Measurements from ENCODE around the gene IGSF22. TPM values are rescaled to one million over a fixed set of nuclear protein-coding genes. Genes with fewer than 3 reads are reported as not detected.

The IGSF22 gene
- total RNA-seq, 5 donors from 2014 or later (not counting 1 experiment from before 2014, with no cell fraction given) = 2.1 to 3.7 (median 2.8) TPM

DNA sequence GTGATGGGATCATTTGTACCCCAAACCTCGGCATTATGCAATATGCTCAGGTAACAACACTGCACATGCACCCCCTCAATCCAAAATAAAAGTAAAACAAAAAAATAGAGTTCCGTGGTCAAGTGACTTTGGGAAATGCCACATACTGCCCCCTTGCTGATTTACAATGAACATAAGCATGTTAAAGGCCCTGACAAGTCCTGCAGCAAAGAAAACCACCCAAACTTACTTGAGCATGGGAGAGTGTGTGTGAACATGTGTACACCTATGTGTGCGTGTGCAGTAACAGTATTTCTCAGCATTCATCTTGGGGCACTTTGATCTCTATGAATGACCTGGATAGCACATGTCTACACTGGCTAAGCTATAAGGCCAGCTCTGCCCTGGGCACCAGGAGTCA is 15.8 kb upstream of the IGSF22 start:
- peaks cover 0 to 14% of the 10 kb centered on the region in 2 experiments for H3K27me3 ChIP-seq (replicated peaks in 1 of 2; ENCODE audit: control insufficient read depth in 2 of 2, extremely low read depth in 1 of 2, insufficient read depth in 2 of 2, low read length in 1 of 2)
- no peak overlapping the region for H3K4me3 ChIP-seq (ENCODE audit: control insufficient read depth in 1 of 2, extremely low read depth in 1 of 2, low read length in 1 of 2)
- no peak for DNase-seq
- H3K4me1 ChIP-seq (ENCODE audit: control insufficient read depth in 1 of 2, extremely low read depth in 1 of 2, insufficient read depth in 2 of 2, low read length in 2 of 2) = no peaks in the 10 kb centered on the region
- CTCF ChIA-PET = no interaction called here
- Mint-ChIP-seq H3K27me3 (peaks cover 0 to 2% of the 10 kb centered on the region in 2 donors), H3K4me3 (no peak overlapping the region), H3K4me1 (no peaks in the 10 kb centered on the region), H3K9me3 (no peaks in the 10 kb centered on the region), H3K36me3 (no peaks in the 10 kb centered on the region), H3K27ac (no peak overlapping the region)
- no peaks in the 10 kb centered on the region for H3K9me3 ChIP-seq
- H3K36me3 ChIP-seq (ENCODE audit: control insufficient read depth in 2 of 2, extremely low read depth in 1 of 2, insufficient read depth in 1 of 2, low read length in 1 of 2) = no peaks in the 10 kb centered on the region
- ATAC-seq (replicated peaks in 1 of 4) = no peak
- H3K27ac ChIP-seq (ENCODE audit: low read length) = no peak overlapping the region
- POLR2A ChIA-PET = no interaction called here
- 71% methylated on average over 1 of the region's 3 CpGs for WGBS (ENCODE audit: insufficient coverage)

DNA sequence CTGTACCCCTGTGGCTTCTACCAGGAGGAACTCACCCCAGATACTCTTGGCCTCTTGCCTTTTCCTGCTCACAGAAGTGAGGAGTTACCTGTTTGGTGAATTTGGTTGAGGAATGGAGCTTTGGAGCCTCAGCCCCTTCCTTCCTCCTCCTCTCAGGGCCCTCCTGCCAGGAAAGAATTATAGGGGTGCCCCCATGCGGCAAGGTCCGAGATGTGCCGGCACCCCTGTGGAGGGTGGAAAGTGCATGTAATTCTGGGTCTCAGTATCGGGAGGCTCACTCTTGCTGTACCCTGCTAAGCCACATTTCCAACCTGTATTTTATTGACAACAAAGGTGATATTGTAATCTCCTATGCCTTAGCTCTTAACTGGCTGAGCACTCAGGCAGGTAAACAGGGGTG is 13.7 kb upstream of the IGSF22 start:
- no peaks in the 10 kb centered on the region for H3K4me1 ChIP-seq (ENCODE audit: control insufficient read depth in 1 of 2, extremely low read depth in 1 of 2, insufficient read depth in 2 of 2, low read length in 2 of 2)
- no peak overlapping the region for H3K27ac ChIP-seq (ENCODE audit: low read length)
- Mint-ChIP-seq H3K4me1 (no peaks in the 10 kb centered on the region), H3K27ac (no peak overlapping the region), H3K36me3 (no peaks in the 10 kb centered on the region), H3K9me3 (no peaks in the 10 kb centered on the region), H3K27me3 (peaks cover 3 to 5% of the 10 kb centered on the region in 2 donors), H3K4me3 (no peak overlapping the region)
- no peaks in the 10 kb centered on the region for H3K36me3 ChIP-seq (ENCODE audit: control insufficient read depth in 2 of 2, extremely low read depth in 1 of 2, insufficient read depth in 1 of 2, low read length in 1 of 2)
- H3K4me3 ChIP-seq (ENCODE audit: control insufficient read depth in 1 of 2, extremely low read depth in 1 of 2, low read length in 1 of 2) = no peak overlapping the region
- WGBS (ENCODE audit: insufficient coverage) = no CpG with 5 or more reads among the region's 4 CpGs
- ATAC-seq (replicated peaks in 1 of 4) = no peak
- ChIA-PET POLR2A (no interaction called here), CTCF (interaction anchor here in 1 of 2 donors (0.6 to 1.6 kb wide), 3 partner anchors 9 to 23 kb away, joined by 3 to 4 read pairs (median 3); no protein-coding TSS in a partner anchor)
- peaks cover 0 to 22% of the 10 kb centered on the region in 2 experiments for H3K27me3 ChIP-seq (replicated peaks in 1 of 2; ENCODE audit: control insufficient read depth in 2 of 2, extremely low read depth in 1 of 2, insufficient read depth in 2 of 2, low read length in 1 of 2)
- H3K9me3 ChIP-seq = no peaks in the 10 kb centered on the region
- no peak for DNase-seq

DNA sequence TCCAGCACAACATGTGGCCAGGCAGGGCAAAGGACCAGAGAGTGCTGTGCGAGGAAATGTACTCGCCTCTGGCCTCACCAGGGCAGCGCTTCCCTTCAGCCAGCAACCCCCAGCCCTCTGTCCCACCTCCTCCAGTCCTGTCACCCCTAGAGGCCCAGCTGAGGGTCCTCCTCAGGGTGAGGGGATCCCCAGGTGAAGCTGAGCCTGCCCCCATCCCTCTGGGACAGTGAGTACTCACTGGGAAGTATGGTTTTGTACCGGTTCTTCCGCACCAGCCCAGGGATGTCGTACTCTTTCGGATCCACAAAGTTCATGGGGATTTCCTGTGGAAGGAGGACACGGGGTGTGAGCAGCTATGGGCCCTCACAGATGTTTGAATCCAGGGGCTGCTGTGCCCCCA is 11.7 kb upstream of the IGSF22 start:
- Histone ChIP-seq H3K27me3 (replicated peaks in 1 of 2; ENCODE audit: control insufficient read depth in 2 of 2, extremely low read depth in 1 of 2, insufficient read depth in 2 of 2, low read length in 1 of 2) (peaks cover 0 to 21% of the 10 kb centered on the region in 2 experiments), H3K4me3 (ENCODE audit: control insufficient read depth in 1 of 2, extremely low read depth in 1 of 2, low read length in 1 of 2) (no peak overlapping the region), H3K27ac (ENCODE audit: low read length) (no peak overlapping the region), H3K36me3 (ENCODE audit: control insufficient read depth in 2 of 2, extremely low read depth in 1 of 2, insufficient read depth in 1 of 2, low read length in 1 of 2) (no peaks in the 10 kb centered on the region), H3K4me1 (ENCODE audit: control insufficient read depth in 1 of 2, extremely low read depth in 1 of 2, insufficient read depth in 2 of 2, low read length in 2 of 2) (no peaks in the 10 kb centered on the region), H3K9me3 (no peaks in the 10 kb centered on the region)
- 95% methylated on average over 4 of the region's 8 CpGs for WGBS (ENCODE audit: insufficient coverage)
- POLR2A ChIA-PET = no interaction called here
- no peaks in the 10 kb centered on the region for H3K9me3 Mint-ChIP-seq
- CTCF ChIA-PET = no interaction called here
- DNase-seq (no peak), ATAC-seq (replicated peaks in 1 of 4) (no peak)
- H3K4me3 Mint-ChIP-seq = no peak overlapping the region
- H3K4me1 Mint-ChIP-seq = no peaks in the 10 kb centered on the region
- no peak overlapping the region for H3K27ac Mint-ChIP-seq
- H3K27me3 Mint-ChIP-seq = peaks cover 3 to 5% of the 10 kb centered on the region in 2 donors
- H3K36me3 Mint-ChIP-seq = no peaks in the 10 kb centered on the region

DNA sequence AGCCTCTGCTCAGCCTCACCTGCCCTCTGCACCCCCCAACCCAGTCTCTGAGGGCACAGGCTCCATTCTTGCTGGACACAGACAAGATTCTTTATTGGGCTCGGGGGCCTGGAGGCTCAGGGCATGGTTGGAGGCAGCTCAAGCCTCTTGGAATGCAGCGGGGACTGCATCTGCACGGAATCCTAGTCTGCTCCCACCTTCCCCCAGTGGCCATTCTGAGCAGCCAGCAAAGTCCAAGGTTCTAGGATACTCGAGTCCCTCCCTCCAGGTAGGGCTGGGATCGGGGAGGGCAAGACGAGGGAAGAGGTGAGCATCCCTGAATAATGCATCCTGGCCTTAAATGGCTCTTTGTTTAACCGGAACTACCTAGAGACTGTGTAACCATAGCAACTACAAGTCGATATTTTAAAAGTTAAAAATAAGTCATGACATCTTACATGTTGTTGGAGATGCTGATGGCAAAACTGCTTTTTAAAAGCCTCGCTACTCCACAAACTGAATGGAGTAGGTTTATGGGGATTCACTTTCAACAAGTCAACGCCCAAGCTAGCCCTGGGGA is 10.7 kb upstream of the IGSF22 start:
- ChIA-PET POLR2A (no interaction called here), CTCF (no interaction called here)
- Histone ChIP-seq H3K4me3 (ENCODE audit: control insufficient read depth in 1 of 2, extremely low read depth in 1 of 2, low read length in 1 of 2) (no peak overlapping the region), H3K27ac (ENCODE audit: low read length) (no peak overlapping the region), H3K36me3 (ENCODE audit: control insufficient read depth in 2 of 2, extremely low read depth in 1 of 2, insufficient read depth in 1 of 2, low read length in 1 of 2) (no peaks in the 10 kb centered on the region), H3K9me3 (no peaks in the 10 kb centered on the region), H3K4me1 (ENCODE audit: control insufficient read depth in 1 of 2, extremely low read depth in 1 of 2, insufficient read depth in 2 of 2, low read length in 2 of 2) (peaks cover 0 to 4% of the 10 kb centered on the region in 2 experiments), H3K27me3 (replicated peaks in 1 of 2; ENCODE audit: control insufficient read depth in 2 of 2, extremely low read depth in 1 of 2, insufficient read depth in 2 of 2, low read length in 1 of 2) (peaks cover 0 to 16% of the 10 kb centered on the region in 2 experiments)
- DNase-seq (no peak), ATAC-seq (replicated peaks in 1 of 4) (no peak)
- Mint-ChIP-seq H3K36me3 (no peaks in the 10 kb centered on the region), H3K9me3 (no peaks in the 10 kb centered on the region), H3K27ac (no peak overlapping the region), H3K27me3 (peaks cover 3 to 5% of the 10 kb centered on the region in 2 donors), H3K4me1 (peaks cover 0 to 5% (median 3%) of the 10 kb centered on the region in 3 donors), H3K4me3 (no peak overlapping the region)
- 72% methylated on average over 7 of the region's 10 CpGs for WGBS (ENCODE audit: insufficient coverage)

DNA sequence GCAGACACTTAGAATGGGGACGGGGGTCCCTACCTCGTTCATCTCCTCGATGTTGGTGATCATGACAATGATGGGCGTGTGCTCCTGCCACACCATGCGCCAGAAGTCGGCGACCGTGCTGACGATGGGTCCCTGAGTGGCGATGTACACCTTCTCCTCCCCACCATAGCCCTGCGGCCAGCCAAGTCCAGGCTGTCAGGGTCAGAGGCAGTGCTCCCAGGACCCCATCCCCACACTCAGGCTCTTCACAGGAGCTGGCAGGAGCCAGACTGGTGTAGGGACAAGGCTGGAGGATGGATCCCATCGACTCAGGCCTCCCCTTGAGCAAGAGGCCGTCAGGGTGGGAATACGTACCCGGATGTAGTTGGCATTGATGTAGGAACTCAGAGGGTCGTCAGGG is 7.2 kb upstream of the IGSF22 start:
- H3K4me1 Mint-ChIP-seq = peaks cover 0 to 8% (median 3%) of the 10 kb centered on the region in 3 donors
- Histone ChIP-seq H3K4me3 (ENCODE audit: control insufficient read depth in 1 of 2, extremely low read depth in 1 of 2, low read length in 1 of 2) (no peak overlapping the region), H3K36me3 (ENCODE audit: control insufficient read depth in 2 of 2, extremely low read depth in 1 of 2, insufficient read depth in 1 of 2, low read length in 1 of 2) (no peaks in the 10 kb centered on the region), H3K27me3 (replicated peaks in 1 of 2; ENCODE audit: control insufficient read depth in 2 of 2, extremely low read depth in 1 of 2, insufficient read depth in 2 of 2, low read length in 1 of 2) (peaks cover 0 to 13% of the 10 kb centered on the region in 2 experiments), H3K4me1 (ENCODE audit: control insufficient read depth in 1 of 2, extremely low read depth in 1 of 2, insufficient read depth in 2 of 2, low read length in 2 of 2) (peaks cover 0 to 5% of the 10 kb centered on the region in 2 experiments), H3K9me3 (no peaks in the 10 kb centered on the region), H3K27ac (ENCODE audit: low read length) (no peak overlapping the region)
- H3K27me3 Mint-ChIP-seq = peaks cover 2 to 5% of the 10 kb centered on the region in 2 donors
- 82% methylated on average over 4 of the region's 16 CpGs for WGBS (ENCODE audit: insufficient coverage)
- no peak overlapping the region for H3K27ac Mint-ChIP-seq
- H3K4me3 Mint-ChIP-seq = no peak overlapping the region
- no peak for ATAC-seq (replicated peaks in 1 of 4)
- no peaks in the 10 kb centered on the region for H3K9me3 Mint-ChIP-seq
- DNase-seq = no peak
- CTCF ChIA-PET = interaction anchor here (1.4 to 2.4 kb wide), 4 partner anchors 10 to 193 kb away, joined by 5 to 15 read pairs (median 8); no protein-coding TSS in a partner anchor
- POLR2A ChIA-PET = no interaction called here
- H3K36me3 Mint-ChIP-seq = no peaks in the 10 kb centered on the region

DNA sequence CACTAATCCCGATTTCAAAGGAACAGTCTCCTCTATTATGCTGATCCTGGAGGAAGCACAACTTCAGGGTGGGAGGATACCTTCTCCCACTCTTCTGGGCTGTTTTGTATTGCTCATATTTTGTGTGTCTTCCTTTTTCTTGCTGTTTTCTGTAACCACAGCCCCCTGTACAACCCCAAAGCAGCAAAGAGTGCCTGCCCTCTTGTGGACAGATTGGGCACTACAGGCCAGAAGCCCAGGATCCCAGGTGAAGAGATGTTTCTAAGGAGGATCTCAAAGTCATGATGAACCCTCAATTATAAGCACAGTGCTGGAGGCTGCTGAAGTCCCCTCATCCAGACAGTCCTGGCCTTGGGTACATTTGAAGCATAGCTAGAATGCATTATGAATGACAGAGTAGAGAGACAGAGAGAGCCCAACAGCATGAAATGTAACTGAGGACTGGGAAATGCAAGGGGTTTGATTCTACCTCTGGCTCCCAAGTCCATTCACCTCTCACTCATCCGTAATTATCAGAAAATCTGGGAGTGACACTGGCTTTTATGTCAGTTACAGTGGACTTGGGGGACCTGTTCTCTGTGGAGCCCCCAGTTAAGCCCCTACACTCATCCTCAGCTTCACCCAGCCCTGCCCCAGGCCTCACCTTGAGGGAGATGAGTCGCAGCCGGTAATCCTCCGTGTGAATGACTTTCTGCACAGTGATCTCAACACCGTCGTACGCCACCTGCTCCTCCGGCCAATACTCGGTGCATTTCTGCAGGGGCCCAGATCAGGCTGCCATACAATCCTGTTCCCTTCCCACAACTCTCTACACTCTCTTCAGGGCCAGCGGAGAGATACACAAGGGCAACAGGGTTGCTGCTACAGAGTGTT is 6.2 kb upstream of the IGSF22 start:
- CTCF ChIA-PET = interaction anchor here (0.6 to 2.4 kb wide), 16 partner anchors 9 to 617 kb away, joined by 3 to 22 read pairs (median 5); no protein-coding TSS in a partner anchor
- no peak overlapping the region for H3K27ac ChIP-seq (ENCODE audit: low read length)
- 88% methylated on average over 10 of the region's 11 CpGs for WGBS (ENCODE audit: insufficient coverage)
- Mint-ChIP-seq H3K27me3 (peaks cover 3 to 5% of the 10 kb centered on the region in 2 donors), H3K4me1 (peaks cover 7 to 16% (median 10%) of the 10 kb centered on the region in 3 donors), H3K27ac (no peak overlapping the region), H3K4me3 (no peak overlapping the region), H3K36me3 (no peaks in the 10 kb centered on the region), H3K9me3 (no peaks in the 10 kb centered on the region)
- no peaks in the 10 kb centered on the region for H3K9me3 ChIP-seq
- H3K4me1 ChIP-seq (ENCODE audit: control insufficient read depth in 1 of 2, extremely low read depth in 1 of 2, insufficient read depth in 2 of 2, low read length in 2 of 2) = peaks cover 0 to 14% of the 10 kb centered on the region in 2 experiments
- POLR2A ChIA-PET = no interaction called here
- H3K27me3 ChIP-seq (replicated peaks in 1 of 2; ENCODE audit: control insufficient read depth in 2 of 2, extremely low read depth in 1 of 2, insufficient read depth in 2 of 2, low read length in 1 of 2) = peaks cover 0 to 20% of the 10 kb centered on the region in 2 experiments
- peak; percentile 24 to 81 (median 60) for DNase-seq
- peak; percentile 65 to 75 (median 73) for ATAC-seq (replicated peaks in 1 of 4)
- H3K4me3 ChIP-seq (ENCODE audit: control insufficient read depth in 1 of 2, extremely low read depth in 1 of 2, low read length in 1 of 2) = no peak overlapping the region
- H3K36me3 ChIP-seq (ENCODE audit: control insufficient read depth in 2 of 2, extremely low read depth in 1 of 2, insufficient read depth in 1 of 2, low read length in 1 of 2) = no peaks in the 10 kb centered on the region
